Subcutaneous adipose tissue (tissue), 4 donors: Measurements from ENCODE around the gene EEF1AKMT2. TPM values are rescaled to one million over a fixed set of nuclear protein-coding genes. Genes with fewer than 3 reads are reported as not detected.

Source experiments
- total RNA-seq, 4 donors: library from RNA; depleted of rRNA; stranded (reverse); fragments of >200 nt; gene quantifications; one replicate each; pipeline ENCODE4 v1.1.0, GENCODE V29; 2016
- TF ChIP-seq, protein P1 (sequence below): fragments of 450-650 bp; IDR thresholded peaks from one replicate; pipeline ENCODE4 v1.5.1; 2016; ENCODE audit warnings: low read depth, mild to moderate bottlenecking, control low read depth, antibody characterized with exemption, moderate library complexity

The EEF1AKMT2 gene
- total RNA-seq, 4 donors from 2014 or later, result 11.3 to 28.4 (median 17.8) TPM

DNA sequence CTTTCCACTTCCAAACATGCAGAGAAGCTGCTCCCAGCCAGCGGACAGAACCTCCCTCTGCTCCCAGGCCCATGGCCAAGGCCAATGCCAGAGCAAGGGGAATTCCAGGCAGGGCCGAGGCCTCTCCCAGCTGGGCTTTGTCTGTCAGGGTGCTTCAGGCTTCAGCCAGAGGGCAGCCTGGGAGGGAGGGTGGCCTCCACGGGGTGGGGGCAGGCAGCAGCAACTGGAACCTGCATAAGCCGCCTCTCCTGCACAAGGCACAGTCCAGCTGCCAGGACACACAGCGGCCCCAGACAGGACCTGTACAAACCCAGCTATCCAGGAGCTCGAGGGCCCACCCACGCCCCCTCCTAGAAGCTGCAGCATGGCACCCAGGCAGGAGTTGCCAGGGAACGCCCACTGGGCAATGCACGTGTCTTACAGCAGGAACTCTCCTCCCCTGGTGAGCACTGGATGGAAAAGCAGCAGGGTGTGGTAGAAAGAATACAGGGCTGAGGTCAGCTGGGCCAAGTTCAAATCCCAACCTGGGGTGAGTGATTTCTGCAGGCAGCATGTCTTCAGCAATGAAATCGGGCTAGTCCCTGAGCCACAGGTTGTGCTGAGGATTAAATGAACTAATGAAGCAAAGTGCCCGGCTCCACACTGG, 55.1 kb downstream of the EEF1AKMT2 start:
- TF ChIP-seq, protein P1, sequence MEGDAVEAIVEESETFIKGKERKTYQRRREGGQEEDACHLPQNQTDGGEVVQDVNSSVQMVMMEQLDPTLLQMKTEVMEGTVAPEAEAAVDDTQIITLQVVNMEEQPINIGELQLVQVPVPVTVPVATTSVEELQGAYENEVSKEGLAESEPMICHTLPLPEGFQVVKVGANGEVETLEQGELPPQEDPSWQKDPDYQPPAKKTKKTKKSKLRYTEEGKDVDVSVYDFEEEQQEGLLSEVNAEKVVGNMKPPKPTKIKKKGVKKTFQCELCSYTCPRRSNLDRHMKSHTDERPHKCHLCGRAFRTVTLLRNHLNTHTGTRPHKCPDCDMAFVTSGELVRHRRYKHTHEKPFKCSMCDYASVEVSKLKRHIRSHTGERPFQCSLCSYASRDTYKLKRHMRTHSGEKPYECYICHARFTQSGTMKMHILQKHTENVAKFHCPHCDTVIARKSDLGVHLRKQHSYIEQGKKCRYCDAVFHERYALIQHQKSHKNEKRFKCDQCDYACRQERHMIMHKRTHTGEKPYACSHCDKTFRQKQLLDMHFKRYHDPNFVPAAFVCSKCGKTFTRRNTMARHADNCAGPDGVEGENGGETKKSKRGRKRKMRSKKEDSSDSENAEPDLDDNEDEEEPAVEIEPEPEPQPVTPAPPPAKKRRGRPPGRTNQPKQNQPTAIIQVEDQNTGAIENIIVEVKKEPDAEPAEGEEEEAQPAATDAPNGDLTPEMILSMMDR, result no peak

DNA sequence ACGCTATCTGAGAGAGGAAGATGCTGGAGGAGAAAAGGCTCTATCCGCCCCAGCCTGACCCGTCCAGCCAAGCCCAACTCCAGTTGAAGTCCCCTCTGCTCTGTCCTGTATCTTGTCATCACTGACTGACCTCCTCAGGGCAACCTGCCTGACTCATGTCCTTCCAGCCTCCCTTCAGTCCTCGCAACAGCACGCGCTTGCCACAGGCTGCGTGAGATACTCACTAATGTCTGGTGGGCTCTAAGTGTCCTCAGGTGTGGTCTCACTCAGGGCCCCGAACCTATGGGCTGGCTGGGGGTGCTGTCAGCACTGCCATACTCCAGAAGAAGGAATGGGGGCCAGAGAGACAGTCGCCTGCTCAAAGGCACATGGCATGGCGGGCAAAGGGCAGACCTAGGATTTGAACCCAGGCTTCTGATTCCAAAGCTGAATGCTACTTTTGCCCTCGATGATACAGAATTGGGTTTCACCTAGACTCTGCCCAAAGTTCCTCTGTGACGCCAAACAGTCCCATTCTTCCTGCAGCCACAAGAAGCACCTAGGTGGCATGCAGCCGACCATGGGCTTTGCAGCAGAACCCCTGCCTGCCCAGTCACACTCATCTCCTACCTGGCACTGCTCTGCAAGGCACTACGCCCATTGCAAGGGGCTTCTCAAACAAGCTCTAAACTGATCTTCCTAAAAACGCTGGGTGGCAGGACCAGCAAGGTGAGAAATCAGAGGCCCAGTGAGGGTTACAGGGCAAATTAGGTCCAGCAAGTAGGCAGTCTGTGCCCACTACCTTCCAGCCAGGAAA, 56.0 kb downstream of the EEF1AKMT2 start:
- TF ChIP-seq, protein P1, result no peak

DNA sequence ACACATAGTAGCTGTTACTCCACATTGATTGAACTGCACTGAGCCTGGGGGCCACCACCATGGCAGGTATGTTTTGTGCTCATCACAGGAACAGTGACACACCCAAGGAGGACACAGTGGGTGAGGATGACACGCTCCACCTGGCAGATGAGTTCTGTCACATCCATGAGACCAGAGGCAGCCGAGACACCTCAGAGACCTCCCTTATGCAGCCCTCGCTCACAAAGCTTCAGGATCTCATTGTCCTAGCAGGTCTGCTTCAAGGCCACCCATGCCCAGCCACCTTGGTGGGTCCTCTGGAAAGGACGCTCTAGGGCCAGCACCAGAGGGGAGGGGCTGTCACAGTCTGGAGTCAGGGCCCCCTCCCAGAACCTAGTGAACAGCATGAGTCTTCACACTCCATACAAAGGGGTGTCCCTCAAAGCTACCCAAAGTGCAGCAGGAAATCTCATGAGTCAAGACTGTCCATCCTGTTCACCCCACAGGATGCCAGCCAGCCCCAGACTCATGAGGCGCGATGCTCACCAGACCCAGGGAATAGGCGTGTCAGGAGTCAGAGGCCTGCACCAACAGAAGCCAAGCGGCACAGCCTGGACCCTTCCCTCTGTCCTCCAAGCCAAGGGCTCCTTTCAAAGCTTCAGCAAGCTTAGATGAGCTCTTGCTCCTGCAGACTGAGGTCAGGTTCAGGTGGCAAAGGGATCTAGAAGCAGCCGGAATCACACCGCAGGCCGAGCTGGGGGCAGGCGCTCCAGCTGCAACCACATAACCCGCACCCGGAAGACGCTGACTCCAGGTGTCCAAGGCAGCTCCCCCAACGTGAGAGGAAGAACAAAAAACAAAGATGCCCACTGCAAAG, 57.1 kb downstream of the EEF1AKMT2 start:
- TF ChIP-seq, protein P1, result no peak

DNA sequence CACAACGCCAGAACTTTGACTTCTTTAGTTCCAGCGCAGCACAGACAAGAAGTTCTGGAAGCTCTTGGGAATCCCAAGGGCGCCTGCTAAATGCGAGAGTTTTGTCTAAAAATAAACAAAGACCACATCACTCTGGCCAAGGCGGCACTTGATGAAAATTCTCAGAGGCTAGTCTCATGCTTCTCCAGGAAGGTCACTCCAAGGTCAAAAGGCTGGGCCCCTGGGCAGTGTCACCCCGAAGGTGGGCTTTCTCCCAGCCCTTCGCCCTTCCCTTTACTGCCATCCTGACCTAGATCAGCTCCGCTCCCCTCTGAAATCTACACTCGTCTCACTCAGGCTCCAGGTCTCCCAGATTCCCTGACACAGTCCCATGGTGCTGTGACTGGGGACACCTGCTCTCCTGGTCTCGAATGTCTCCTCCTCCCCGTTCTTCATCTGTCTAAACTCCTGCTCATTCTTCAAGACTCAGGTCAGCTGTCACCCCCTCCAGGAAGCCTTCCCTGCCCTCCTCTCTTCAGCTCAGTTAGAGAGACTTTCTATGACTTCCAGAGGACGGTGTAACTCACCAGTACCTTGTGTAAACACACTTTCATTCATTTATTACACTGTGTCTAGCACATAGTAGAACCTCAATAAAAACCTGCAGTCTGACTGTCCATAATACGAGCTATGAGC, 58.0 kb downstream of the EEF1AKMT2 start:
- TF ChIP-seq, protein P1, result no peak

DNA sequence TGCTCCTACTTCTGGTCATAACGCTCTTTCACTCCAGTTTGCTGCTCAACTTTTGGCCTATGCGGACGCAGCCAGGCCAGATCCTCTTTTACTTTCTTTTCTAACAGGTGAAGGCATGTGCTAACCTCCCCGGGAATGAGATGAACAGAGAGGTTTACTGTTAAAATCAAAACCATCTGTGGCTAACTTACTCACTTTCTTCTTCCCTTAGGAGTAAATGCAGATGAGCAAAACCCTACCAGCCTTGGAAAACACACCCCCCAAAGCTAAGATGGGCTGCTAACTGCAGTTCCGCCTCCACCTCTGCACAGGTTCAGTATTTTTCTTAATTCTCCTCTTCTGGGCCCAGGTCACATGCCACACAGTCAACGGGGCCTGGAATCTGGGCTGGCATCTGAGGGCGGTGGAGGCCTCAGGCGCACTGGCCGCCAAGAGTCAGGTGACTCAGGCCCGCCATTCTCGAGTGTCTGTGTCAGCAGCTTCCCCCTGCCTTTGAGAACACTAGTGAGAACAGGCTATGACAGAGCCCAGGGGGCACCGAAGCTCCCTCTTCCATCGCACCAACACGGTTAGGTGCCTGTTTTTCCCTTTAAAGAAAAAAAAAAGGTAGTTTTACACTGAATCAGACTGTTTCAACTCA, 58.6 kb downstream of the EEF1AKMT2 start:
- TF ChIP-seq, protein P1, result no peak

DNA sequence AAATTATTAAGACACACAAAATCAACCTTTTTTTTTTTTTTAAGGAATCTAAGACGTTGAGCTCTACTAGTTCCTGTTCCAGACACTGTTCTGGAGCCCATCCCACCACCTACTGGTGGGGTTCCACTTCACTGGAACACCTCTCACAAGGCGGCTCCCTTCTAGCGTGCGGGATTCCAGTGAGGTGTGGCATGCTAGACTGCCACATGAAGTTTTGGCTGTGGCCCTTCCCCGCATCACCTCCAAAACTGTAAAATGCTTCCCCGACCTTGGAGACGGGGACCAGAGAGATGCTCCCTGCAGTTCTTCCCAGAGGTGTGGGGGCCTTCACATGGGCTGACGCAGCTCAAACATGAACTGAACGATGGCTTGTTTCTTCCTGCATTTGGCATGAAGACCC, 60.1 kb downstream of the EEF1AKMT2 start:
- TF ChIP-seq, protein P1, result no peak
